ENCODE measurements around the gene COL4A4.
"Not testable (repeated sequence)": the region's sequence is repeated elsewhere in the genome, so short reads cannot be mapped to it uniquely, and the experiment has no call there.

The COL4A4 gene

DNA sequence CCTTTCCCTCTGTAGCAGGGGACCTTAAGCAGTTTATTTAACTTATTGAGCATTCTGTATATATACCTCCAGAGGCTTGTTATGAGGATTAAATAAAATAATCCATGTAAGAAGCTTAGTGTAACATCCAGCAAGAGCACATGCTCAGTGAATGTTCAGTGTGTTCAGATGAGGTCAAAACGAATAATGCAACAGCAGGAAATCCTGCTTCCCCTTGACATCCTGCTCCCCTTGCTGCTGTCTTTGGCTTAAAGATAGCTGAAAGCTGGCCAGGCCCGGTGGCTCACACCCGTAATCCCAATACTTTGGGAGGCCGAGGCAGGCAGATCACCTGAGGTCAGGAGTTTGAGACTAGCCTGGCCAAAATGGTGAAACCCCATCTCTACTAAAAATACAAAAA, 68.7 kb downstream of the COL4A4 start:
- Histone ChIP-seq H3K27ac (no peak overlapping the region), H4K20me1 (no peaks in the 10 kb centered on the region), H3K9me3 (no peaks in the 10 kb centered on the region), H3K36me3 (no peaks in the 10 kb centered on the region), H3K4me1 (peaks cover 6% of the 10 kb centered on the region; the same call in 1 of the 2 replicates), H3K27me3 (no peaks in the 10 kb centered on the region), H3K4me2 (peak overlapping the region; percentile 28), H3K9ac (no peak overlapping the region), H3K4me3 (no peak overlapping the region)
- TF ChIP-seq Cebpa-rat (IDR thresholded peaks at IDR 0.05) = no peak

- H3K27ac ChIP-seq = no peak overlapping the region
- H3K36me3 ChIP-seq = no peaks in the 10 kb centered on the region
These were observed 81.7 kb downstream of the COL4A4 start for GRCh38 chr2:227082286-227082685.

GRCh38 chr2:227079726-227080125, 84.3 kb downstream of the COL4A4 start:
- H3K9ac ChIP-seq = no peak overlapping the region
- no peak for TF ChIP-seq Cebpa-rat (IDR thresholded peaks at IDR 0.05)
- H3K27ac ChIP-seq = no peak overlapping the region
- no peaks in the 10 kb centered on the region for H3K4me1 ChIP-seq
- H3K4me3 ChIP-seq = no peak overlapping the region
- H3K4me2 ChIP-seq = no peak overlapping the region
- 0 out of 2 replicates have a peak, but pooled peaks cover 2% of the 10 kb centered on the region for H3K9me3 ChIP-seq
- no peaks in the 10 kb centered on the region for H4K20me1 ChIP-seq
- H3K27me3 ChIP-seq = no peaks in the 10 kb centered on the region
- H3K36me3 ChIP-seq = no peaks in the 10 kb centered on the region

More at GRCh38 chr2:227082286-227082685, 81.7 kb downstream of the COL4A4 start:
- Histone ChIP-seq H3K9me3 (0 out of 2 replicates have a peak, but pooled peaks cover 3% of the 10 kb centered on the region), H4K20me1 (no peaks in the 10 kb centered on the region), H3K4me2 (no peak overlapping the region), H3K4me3 (no peak overlapping the region), H3K27me3 (no peaks in the 10 kb centered on the region), H3K4me1 (no peaks in the 10 kb centered on the region), H3K9ac (no peak overlapping the region)
- TF ChIP-seq Cebpa-rat (IDR thresholded peaks at IDR 0.05) = no peak

- H3K4me3 ChIP-seq, H3K36me3 ChIP-seq, H3K4me2 ChIP-seq, H3K9ac ChIP-seq, H3K27me3 ChIP-seq, H3K27ac ChIP-seq, H4K20me1 ChIP-seq, H3K4me1 ChIP-seq, H3K9me3 ChIP-seq: not testable (repeated sequence)
These were observed 98.9 kb downstream of the COL4A4 start for GRCh38 chr2:227065065-227065464.

- H3K4me1 ChIP-seq = no peaks in the 10 kb centered on the region
- no peak overlapping the region for H3K4me2 ChIP-seq
- no peak overlapping the region for H3K9ac ChIP-seq
- H3K4me3 ChIP-seq = no peak overlapping the region
- no peaks in the 10 kb centered on the region for H4K20me1 ChIP-seq
- H3K9me3 ChIP-seq = no peaks in the 10 kb centered on the region
- no peak for TF ChIP-seq Cebpa-rat (IDR thresholded peaks at IDR 0.05)
- no peaks in the 10 kb centered on the region for H3K27me3 ChIP-seq
- no peaks in the 10 kb centered on the region for H3K36me3 ChIP-seq
- H3K27ac ChIP-seq = no peak overlapping the region
These were observed 105.1 kb downstream of the COL4A4 start for GRCh38 chr2:227058888-227059399.

- no peak overlapping the region for H3K4me3 ChIP-seq
- H3K4me1 ChIP-seq = no peaks in the 10 kb centered on the region
- H3K9me3 ChIP-seq = no peaks in the 10 kb centered on the region
- H3K36me3 ChIP-seq = no peaks in the 10 kb centered on the region
- no peak overlapping the region for H3K27ac ChIP-seq
- no peaks in the 10 kb centered on the region for H3K27me3 ChIP-seq
- no peak overlapping the region for H3K9ac ChIP-seq
- H4K20me1 ChIP-seq = no peaks in the 10 kb centered on the region
- TF ChIP-seq Cebpa-rat (IDR thresholded peaks at IDR 0.05) = no peak
- H3K4me2 ChIP-seq = no peak overlapping the region
These were observed 106.1 kb downstream of the COL4A4 start for GRCh38 chr2:227057743-227058447.

GRCh38 chr2:227057060-227057459, 106.9 kb downstream of the COL4A4 start:
- no peaks in the 10 kb centered on the region for H3K27me3 ChIP-seq
- no peak overlapping the region for H3K27ac ChIP-seq
- no peak for TF ChIP-seq Cebpa-rat (IDR thresholded peaks at IDR 0.05)
- H3K9me3 ChIP-seq = no peaks in the 10 kb centered on the region
- H3K9ac ChIP-seq = no peak overlapping the region
- H3K4me3 ChIP-seq = no peak overlapping the region
- no peaks in the 10 kb centered on the region for H4K20me1 ChIP-seq
- H3K4me1 ChIP-seq = no peaks in the 10 kb centered on the region
- no peaks in the 10 kb centered on the region for H3K36me3 ChIP-seq
- H3K4me2 ChIP-seq = no peak overlapping the region

DNA sequence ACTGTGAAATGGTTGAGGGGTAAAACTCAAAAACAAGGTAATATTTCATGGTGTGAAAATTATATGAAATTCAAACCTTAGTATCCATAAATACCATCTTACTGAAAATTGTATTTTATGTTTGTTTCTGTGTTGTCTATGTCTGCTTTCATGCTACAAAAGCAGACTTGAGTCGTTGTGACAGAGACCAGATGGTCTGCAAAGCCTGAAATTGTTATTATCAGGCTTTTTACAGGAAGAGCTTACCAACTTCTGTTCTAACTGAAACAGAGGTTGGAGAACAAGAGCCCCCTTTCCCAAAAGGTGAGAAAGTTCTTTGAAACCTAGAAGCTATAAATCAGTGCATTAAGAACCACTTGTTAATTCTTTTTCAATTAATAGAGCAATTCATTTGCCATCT, 110.0 kb downstream of the COL4A4 start:
- no peak for TF ChIP-seq Cebpa-rat (IDR thresholded peaks at IDR 0.05)

GRCh38 chr2:227052879-227053278, 111.1 kb downstream of the COL4A4 start:
- Histone ChIP-seq H3K36me3 (no peaks in the 10 kb centered on the region), H3K4me1 (no peaks in the 10 kb centered on the region), H3K27ac (no peak overlapping the region), H3K27me3 (no peaks in the 10 kb centered on the region), H3K4me3 (no peak overlapping the region), H3K4me2 (no peak overlapping the region), H3K9me3 (no peaks in the 10 kb centered on the region), H4K20me1 (no peaks in the 10 kb centered on the region), H3K9ac (no peak overlapping the region)
- TF ChIP-seq Cebpa-rat (IDR thresholded peaks at IDR 0.05) = no peak

More for the DNA sequence above, 110.0 kb downstream of the COL4A4 start:
- Histone ChIP-seq H3K9me3 (no peaks in the 10 kb centered on the region), H3K9ac (no peak overlapping the region), H3K4me1 (no peaks in the 10 kb centered on the region), H3K27me3 (no peaks in the 10 kb centered on the region), H4K20me1 (no peaks in the 10 kb centered on the region), H3K4me3 (no peak overlapping the region), H3K4me2 (no peak overlapping the region), H3K36me3 (no peaks in the 10 kb centered on the region), H3K27ac (no peak overlapping the region)

DNA sequence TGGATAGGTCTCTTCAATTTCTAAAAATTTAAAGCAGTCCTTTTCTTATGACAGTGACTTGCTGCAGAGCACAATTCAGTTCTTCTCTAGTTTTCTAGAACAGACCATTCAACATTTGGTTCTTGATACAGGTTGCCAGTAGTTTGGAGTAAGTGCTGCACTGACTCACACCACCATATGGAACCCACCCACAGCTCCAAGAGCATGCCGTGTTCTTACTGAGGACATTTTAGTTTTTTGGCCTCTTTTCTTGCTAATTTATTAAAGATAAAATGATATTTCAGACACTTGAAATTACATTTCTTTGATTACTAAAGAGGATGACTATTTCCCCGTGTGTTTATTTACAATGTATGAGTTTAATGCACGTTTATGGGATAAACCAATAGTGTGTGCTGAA, 120.0 kb downstream of the COL4A4 start:
- Histone ChIP-seq H3K27me3 (no peaks in the 10 kb centered on the region), H3K9me3 (no peaks in the 10 kb centered on the region), H3K4me3 (no peak overlapping the region), H3K4me2 (no peak overlapping the region), H4K20me1 (no peaks in the 10 kb centered on the region), H3K27ac (no peak overlapping the region), H3K36me3 (no peaks in the 10 kb centered on the region), H3K4me1 (no peaks in the 10 kb centered on the region), H3K9ac (no peak overlapping the region)
- TF ChIP-seq Cebpa-rat (IDR thresholded peaks at IDR 0.05) = no peak

Data from BLaER1 (cell line).